HCT116 (cell line): ENCODE measurements around the gene C7orf33. TPM values are rescaled to one million over a fixed set of nuclear protein-coding genes. Genes with fewer than 3 reads are reported as not detected.
A peak's percentile ranks its signal among the peaks of the same experiment; 100 is the strongest.

Experiments used
- ATAC-seq: fragments of 200-7000 bp; cut with Tn5 transposase; 2 replicates; pipeline ENCODE4 v1.9.1; 2020; ENCODE audit warnings: mild to moderate bottlenecking, moderate library complexity
- BruUV-seq: library from RNA; stranded (reverse); fragments of 400-500 nt; replicated peaks from 2 replicates; lab custom pipeline; 2021; lab: Mats Ljungman, UMichigan
- CTCF ChIA-PET: fragments of 300-600 bp; sonication (Branson Sonifier 250); formaldehyde crosslinking; loops from one replicate; lab custom pipeline; 2021; ENCODE audit warnings: antibody characterized with exemption; lab: Charles Lee
- POLR2A ChIA-PET: fragments of 300-600, 350-600 bp; sonication (Branson Sonifier 250); formaldehyde crosslinking; loops from one replicate; lab custom pipeline; 2021; ENCODE audit warnings: antibody characterized with exemption; lab: Charles Lee
- RAD21 ChIA-PET, 2 experiments: fragments of 300-600 bp; sonication (Branson Sonifier 250); formaldehyde crosslinking; loops; one replicate each; lab custom pipeline; 2023; ENCODE audit warnings: low total read pairs in 2 of 2; ENCODE audit not compliant: uncharacterized antibody in 2 of 2, unreplicated experiment in 2 of 2, low non-redundant PET in 1 of 2; lab: Charles Lee
- DNase-seq: peaks from one replicate; pipeline ENCODE4 v3.0.0-alpha.2; 2010; ENCODE audit warnings: low read depth, low spot score
- H2AFZ ChIP-seq: fragments of 200-600 bp; shearing (Covaris generic), sonication (generic); 2 replicates; pipeline ENCODE4 v1.6.1; 2017; ENCODE audit warnings: low read depth, mixed run types, mixed read lengths, antibody characterized with exemption, low read length; ENCODE audit not compliant: poor library complexity, severe bottlenecking
- H3K27ac ChIP-seq: 2 replicates; pipeline ENCODE4 v1.5.1; 2012; ENCODE audit warnings: low read depth, low read length
- H3K27me3 ChIP-seq: fragments of 200-600 bp; sonication (generic); 2 replicates; pipeline ENCODE4 v1.6.1; 2016; ENCODE audit warnings: mixed run types, low read length, mixed read lengths; ENCODE audit not compliant: insufficient read depth
- H3K36me3 ChIP-seq, 2 experiments: fragments of 200-500 bp in 1 of 2; fragments of 200-600 bp in 1 of 2; sonication (Bioruptor generic) in 1 of 2; sonication (generic) in 1 of 2; 2 replicates each; pipeline versions ENCODE4 v1.5.1 to v1.6.1; 2014 to 2016; ENCODE audit warnings: low read length in 2 of 2, inconsistent platforms in 1 of 2, mixed read lengths in 1 of 2, mixed run types in 1 of 2; ENCODE audit not compliant: insufficient read depth in 2 of 2, control insufficient read depth in 1 of 2
- H3K4me1 ChIP-seq, 2 experiments: fragments of 200-600 bp in 1 of 2; sonication (generic) in 1 of 2; 2 replicates each; pipeline versions ENCODE4 v1.5.1 to v1.6.1; 2012 to 2017; ENCODE audit warnings: low read length in 2 of 2, inconsistent platforms in 1 of 2, mild to moderate bottlenecking in 1 of 2, mixed read lengths in 1 of 2, mixed run types in 1 of 2, moderate library complexity in 1 of 2; ENCODE audit not compliant: insufficient read depth in 2 of 2, control insufficient read depth in 1 of 2
- H3K4me2 ChIP-seq: fragments of 200-600 bp; sonication (generic); 2 replicates; pipeline ENCODE4 v1.6.1; 2017; ENCODE audit warnings: mixed run types, low read length, mixed read lengths
- H3K4me3 ChIP-seq, 2 experiments: fragments of 200-600 bp in 1 of 2; sonication (generic) in 1 of 2; replicated peaks in 1 of 2; 2 replicates each; pipeline ENCODE4 v1.5.1; 2011 to 2016; ENCODE audit warnings: low read length in 2 of 2, control low read depth in 1 of 2, low read depth in 1 of 2, mild to moderate bottlenecking in 1 of 2, mixed read lengths in 1 of 2, mixed run types in 1 of 2
- H3K79me2 ChIP-seq: fragments of 200-600 bp; sonication (generic); 2 replicates; pipeline ENCODE4 v1.6.1; 2017; ENCODE audit warnings: mild to moderate bottlenecking, mixed run types, low read length, moderate library complexity, mixed read lengths; ENCODE audit not compliant: insufficient read depth
- H3K9ac ChIP-seq: fragments of 200-600 bp; sonication (generic); 2 replicates; pipeline ENCODE4 v1.6.1; 2016; ENCODE audit warnings: low read length, mixed read lengths
- H3K9me2 ChIP-seq: fragments of 200-600 bp; sonication (generic), shearing (Covaris generic); 2 replicates; pipeline ENCODE4 v1.6.1; 2017; ENCODE audit warnings: mixed run types, mild to moderate bottlenecking, moderate library complexity; ENCODE audit not compliant: insufficient read depth
- H3K9me3 ChIP-seq, 2 experiments: fragments of 200-500 bp in 1 of 2; fragments of 200-600 bp in 1 of 2; sonication (Bioruptor generic) in 1 of 2; sonication (generic) in 1 of 2; 2 replicates each; pipeline ENCODE4 v1.6.1; 2014 to 2017; ENCODE audit warnings: low read length in 2 of 2, mixed read lengths in 2 of 2, inconsistent platforms in 1 of 2, low read depth in 1 of 2, mild to moderate bottlenecking in 1 of 2, mixed run types in 1 of 2, moderate library complexity in 1 of 2; ENCODE audit not compliant: control insufficient read depth in 1 of 2, insufficient read depth in 1 of 2
- H4K20me1 ChIP-seq: fragments of 200-600 bp; sonication (generic), shearing (Covaris generic); 2 replicates; pipeline ENCODE4 v1.6.1; 2017; ENCODE audit warnings: mixed run types, mild to moderate bottlenecking, moderate library complexity; ENCODE audit not compliant: insufficient read depth
- CTCF ChIP-seq, 3 experiments: fragments of 200-600 bp in 1 of 3; sonication (generic) in 1 of 3; IDR thresholded peaks in 2 of 3; conservative IDR thresholded peaks in 1 of 3; 2 replicates each; pipeline ENCODE4 v1.5.1; 2012 to 2017; ENCODE audit warnings: low read depth in 2 of 3, low read length in 2 of 3, antibody characterized with exemption in 1 of 3, borderline replicate concordance in 1 of 3, control low read depth in 1 of 3, mild to moderate bottlenecking in 1 of 3, mixed read lengths in 1 of 3, mixed run types in 1 of 3, moderate library complexity in 1 of 3; ENCODE audit not compliant: insufficient read depth in 1 of 3
- JUND ChIP-seq: IDR thresholded peaks from 2 replicates; pipeline ENCODE4 v1.6.1; 2012
- MAX ChIP-seq: IDR thresholded peaks from 2 replicates; pipeline ENCODE4 v1.6.1; 2012
- RAD21 ChIP-seq: IDR thresholded peaks from 2 replicates; pipeline ENCODE4 v1.6.1; 2012; ENCODE audit warnings: low read depth, mild to moderate bottlenecking
- SIN3A ChIP-seq: IDR thresholded peaks from 2 replicates; pipeline ENCODE4 v1.6.1; 2012; ENCODE audit warnings: low read depth
- intact Hi-C: fragments of 100-400 bp; cut with micrococcal nuclease; formaldehyde crosslinking; loops from 2 replicates; pipeline ENCODE4 v1.10.0; 2022
- total RNA-seq: library from RNA; stranded (reverse); gene quantifications from one replicate; pipeline ENCODE4 v1.2.1, GENCODE V29; 2021; ENCODE audit not compliant: unreplicated experiment

C7orf33 gene
- total RNA-seq, 1 experiment from 2014 or later = not detected

- H3K9me2 ChIP-seq = no peaks in the 10 kb centered on the region
- no peak overlapping the region for H3K27ac ChIP-seq
- no peak overlapping the region for H3K4me3 ChIP-seq
- no peak overlapping the region for H3K9ac ChIP-seq
- no peaks in the 10 kb centered on the region for H3K36me3 ChIP-seq
- peaks cover 19% of the 10 kb centered on the region for H3K27me3 ChIP-seq
- no TSS peak for BruUV-seq
- DNase-seq (no peak), ATAC-seq (peak; percentile 47; the same call in 1 of the 2 replicates)
- H3K9me3 ChIP-seq = no peaks in the 10 kb centered on the region
- peak in 2 of 3 experiments; percentile 34 to 44; a peak in 4 of 6 replicates for TF ChIP-seq CTCF (IDR thresholded peaks at IDR 0.05 in 2 of 3, conservative IDR thresholded peaks at IDR 0.05 in 1 of 3; ENCODE audit: borderline replicate concordance in 1 of 3, insufficient read depth in 1 of 3, low read depth in 2 of 3, low read length in 2 of 3)
- TF ChIP-seq SIN3A = no peak
- TF ChIP-seq RAD21 = 0 out of 2 replicates have a peak, but pooled peaks have one; percentile 13
- ChIA-PET RAD21 (no interaction called here), CTCF (interaction anchor here (0.8 to 1.2 kb wide), 3 partner anchors 13 to 37 kb away, joined by 3 read pairs; no protein-coding TSS in a partner anchor), POLR2A (no interaction called here)
- no peaks in the 10 kb centered on the region for H3K79me2 ChIP-seq
- no peaks in the 10 kb centered on the region for H4K20me1 ChIP-seq
- no peaks in the 10 kb centered on the region for H3K4me1 ChIP-seq
- no peak overlapping the region for H2AFZ ChIP-seq
- intact Hi-C loops = no loop called here
- H3K4me2 ChIP-seq = no peak overlapping the region
Observed at GRCh38 chr7:148611692-148612091, 21.1 kb downstream of the C7orf33 start.

- intact Hi-C loops = no loop called here
- ChIA-PET RAD21 (no interaction called here), CTCF (no interaction called here), POLR2A (no interaction called here)
- Histone ChIP-seq H3K9ac (no peak overlapping the region), H3K79me2 (no peaks in the 10 kb centered on the region), H3K4me3 (no peak overlapping the region), H4K20me1 (no peaks in the 10 kb centered on the region), H3K27me3 (peaks cover 19% of the 10 kb centered on the region), H3K9me2 (no peaks in the 10 kb centered on the region), H3K27ac (no peak overlapping the region), H2AFZ (no peak overlapping the region), H3K36me3 (no peaks in the 10 kb centered on the region), H3K4me1 (peaks cover 0 to under 1% of the 10 kb centered on the region in 2 experiments; a peak in 1 of 4 replicates)
- DNase-seq (no peak), ATAC-seq (no peak)
- BruUV-seq = no TSS peak
- TF ChIP-seq MAX (no peak), RAD21 (no peak), JUND (no peak)
- TF ChIP-seq, all 23 proteins: peak for 0
- Histone ChIP-seq H3K4me2 (no peak overlapping the region), H3K9me3 (no peaks in the 10 kb centered on the region)
Observed at GRCh38 chr7:148615085-148615730, 24.6 kb downstream of the C7orf33 start.
